Psoas muscle (tissue), 8 donors: ENCODE results near the gene PLXNA4. TPM values are rescaled to one million over a fixed set of nuclear protein-coding genes. Genes with fewer than 3 reads are reported as not detected.

Source experiments
- ATAC-seq, 4 donors: fragments of 200-7000 bp; cut with Tn5 transposase; one replicate each; pipeline ENCODE4 v1.9.1; 2020; ENCODE audit warnings: moderate library complexity in 3 of 4, mild to moderate bottlenecking in 2 of 4
- DNase-seq, 2 donors: peaks; one replicate each; pipeline ENCODE4 v3.0.0-alpha.2; 2020
- H3K27ac ChIP-seq: fragments of 200-600 bp; one replicate; pipeline ENCODE4 v1.8.0; 2022
- H3K27me3 ChIP-seq, 3 donors: fragments of 200-600 bp in 1 of 3; one replicate each; pipeline versions ENCODE4 v1.6.1 to v1.8.0; 2013 to 2022; ENCODE audit warnings: low read length in 2 of 3, mild to moderate bottlenecking in 2 of 3, moderate library complexity in 1 of 3; ENCODE audit not compliant: insufficient read depth in 3 of 3
- H3K36me3 ChIP-seq, 2 donors: fragments of 200-600 bp in 1 of 2; one replicate each; pipeline versions ENCODE4 v1.6.1 to v1.8.0; 2013 to 2022; ENCODE audit warnings: low read depth in 1 of 2, mild to moderate bottlenecking in 1 of 2, moderate library complexity in 1 of 2; ENCODE audit not compliant: insufficient read depth in 1 of 2
- H3K4me1 ChIP-seq: fragments of 200-600 bp; one replicate; pipeline ENCODE4 v1.8.0; 2022
- H3K4me3 ChIP-seq: fragments of 200-600 bp; one replicate; pipeline ENCODE4 v1.8.0; 2022; ENCODE audit warnings: mild to moderate bottlenecking
- H3K9me3 ChIP-seq: fragments of 200-600 bp; one replicate; pipeline ENCODE4 v1.8.0; 2022
- CTCF ChIP-seq: fragments of 200-600 bp; IDR thresholded peaks from one replicate; pipeline ENCODE4 v1.8.0; 2022; ENCODE audit warnings: antibody characterized with exemption
- WGBS, 3 donors: extraction: QIAGEN DNeasy Blood & Tissue Kit; methylation state at CpG; one replicate each; pipeline versions ENCODE4 v1.1.6 to v1.1.7; 2013; 5-methylcytosine and 5-hydroxymethylcytosine counted together
- intact Hi-C, 2 donors: fragments of 100-400 bp; cut with DNase I; formaldehyde crosslinking; loops; one replicate each; pipeline versions ENCODE4 v1.11.0 to v1.14.2; 2022
- polyA plus RNA-seq, 3 donors: library from polyadenylated mRNA; stranded (reverse); fragments of 200-250 nt; gene quantifications; one replicate each; pipeline ENCODE4 v1.2.3, GENCODE V29; 2013
- total RNA-seq, 4 donors: library from RNA; stranded (reverse); fragmentation: NEBNext Ultra II Directional in 2 of 4; extraction: Animal tissue kit (Norgen Biotek cat#: 25700) in 2 of 4; gene quantifications; one replicate each; pipeline versions ENCODE4 v1.2.1 to v1.2.4, GENCODE V29; 2021 to 2023
- donor health status: healthy with polysubstance abuse.
- donor health status: DM: no; HTN: no; CAD: no; lungs with moderate emphysema.
- donor health status: Bipolar disorder and iron deficiency.
- donor health status: healthy.
- donor health status: DM: yes; HTN: yes; CAD: no.
- donor health status: DM: no; HTN: no; CAD: no.
- donor health status: DM: no; HTN: no; CAD: no.
- donor health status: DM: yes; HTN: yes; CAD: no.

The PLXNA4 gene
- total and polyA plus RNA-seq, 7 donors: 0.15 to 2.5 (median 0.88) TPM

DNA sequence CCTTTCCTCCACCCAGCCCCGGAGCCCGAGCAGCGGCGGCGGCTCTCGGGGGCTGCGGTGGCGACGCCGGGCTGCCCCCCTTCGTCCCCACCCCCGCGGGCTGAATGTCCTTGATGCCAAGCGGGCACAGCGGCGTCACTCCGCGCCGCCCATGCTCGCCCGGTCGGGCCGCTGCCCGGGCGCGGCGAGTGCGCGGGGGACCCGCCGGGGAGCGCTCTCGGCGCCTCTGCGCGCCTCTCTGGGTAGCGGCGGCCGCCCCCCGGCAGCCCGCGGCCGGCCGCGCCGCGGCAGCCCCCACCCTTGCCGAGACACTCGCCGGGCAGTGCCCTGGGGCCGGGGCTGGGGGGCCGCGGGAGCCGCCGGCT lies 433 bp upstream of the PLXNA4 start:
- ATAC-seq (peak in 2 of 4 donors; percentile 43 to 47), DNase-seq (no peak)
- Histone ChIP-seq H3K27me3 (peaks cover 0 to 47% (median 14%) of the 10 kb centered on the region in 3 donors), H3K4me1 (peaks cover 12% of the 10 kb centered on the region), H3K36me3 (no peaks in the 10 kb centered on the region), H3K27ac (no peak overlapping the region), H3K9me3 (no peaks in the 10 kb centered on the region), H3K4me3 (peak overlapping the region; percentile 70)
- 0 to 10% (median 0%) methylated on average over 2 to 55 of the region's 55 CpGs for WGBS, 3 donors
- TF ChIP-seq CTCF: no peak
- intact Hi-C loops: loop anchor here (5.0 to 10.0 kb wide), 2 partner anchors 179 to 182 kb away; no protein-coding TSS in a partner anchor

- H3K27me3 ChIP-seq: peaks cover 0 to 56% (median 14%) of the 10 kb centered on the region in 3 donors
- H3K27ac ChIP-seq: no peak overlapping the region
- no peak for TF ChIP-seq CTCF
- ATAC-seq (peak; percentile 54 to 72 (median 58)), DNase-seq (peak; percentile 43 to 68)
- intact Hi-C loops: loop anchor here (5.0 to 10.0 kb wide), 2 partner anchors 178 to 181 kb away; no protein-coding TSS in a partner anchor
- H3K9me3 ChIP-seq: no peaks in the 10 kb centered on the region
- peaks cover 12% of the 10 kb centered on the region for H3K4me1 ChIP-seq
- H3K4me3 ChIP-seq: peak overlapping the region; percentile 70
- H3K36me3 ChIP-seq: no peaks in the 10 kb centered on the region
- 1 to 2% (median 1%) methylated on average over 27 of the region's 27 CpGs for WGBS, 3 donors
These were observed 770 bp downstream of the PLXNA4 start for GRCh38 chr7:132575419-132575981.

GRCh38 chr7:132574223-132574622 lies 2.0 kb downstream of the PLXNA4 start:
- Histone ChIP-seq H3K36me3 (no peaks in the 10 kb centered on the region), H3K4me1 (peaks cover 12% of the 10 kb centered on the region), H3K4me3 (no peak overlapping the region), H3K27ac (no peak overlapping the region), H3K27me3 (peaks cover 0 to 56% (median 14%) of the 10 kb centered on the region in 3 donors), H3K9me3 (no peaks in the 10 kb centered on the region)
- intact Hi-C loops: loop anchor here in 1 of 2 donors (10.0 kb wide), 1 partner anchor 179 kb away; no protein-coding TSS in a partner anchor
- no peak for ATAC-seq
- DNase-seq: no peak
- 63 to 73% (median 69%) methylated on average over 8 of the region's 8 CpGs for WGBS, 3 donors
- no peak for TF ChIP-seq CTCF

- TF ChIP-seq CTCF: no peak
- intact Hi-C loops: loop anchor here in 1 of 2 donors (10.0 kb wide), 1 partner anchor 179 kb away; no protein-coding TSS in a partner anchor
- Histone ChIP-seq H3K4me1 (peaks cover 12% of the 10 kb centered on the region), H3K9me3 (no peaks in the 10 kb centered on the region), H3K36me3 (no peaks in the 10 kb centered on the region), H3K27me3 (peaks cover 0 to 56% (median 14%) of the 10 kb centered on the region in 3 donors), H3K4me3 (no peak overlapping the region), H3K27ac (no peak overlapping the region)
- no peak for DNase-seq
- WGBS, 3 donors: 38 to 43% (median 43%) methylated on average over 13 of the region's 13 CpGs
- no peak for ATAC-seq
These were observed 2.9 kb downstream of the PLXNA4 start for GRCh38 chr7:132573251-132573955.
